ENCODE results near the gene TMEM203.
"Not testable (repeated sequence)": the region's sequence is repeated elsewhere in the genome, so short reads cannot be mapped to it uniquely, and the experiment has no call there.

The TMEM203 gene, protein sequence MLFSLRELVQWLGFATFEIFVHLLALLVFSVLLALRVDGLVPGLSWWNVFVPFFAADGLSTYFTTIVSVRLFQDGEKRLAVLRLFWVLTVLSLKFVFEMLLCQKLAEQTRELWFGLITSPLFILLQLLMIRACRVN

DNA sequence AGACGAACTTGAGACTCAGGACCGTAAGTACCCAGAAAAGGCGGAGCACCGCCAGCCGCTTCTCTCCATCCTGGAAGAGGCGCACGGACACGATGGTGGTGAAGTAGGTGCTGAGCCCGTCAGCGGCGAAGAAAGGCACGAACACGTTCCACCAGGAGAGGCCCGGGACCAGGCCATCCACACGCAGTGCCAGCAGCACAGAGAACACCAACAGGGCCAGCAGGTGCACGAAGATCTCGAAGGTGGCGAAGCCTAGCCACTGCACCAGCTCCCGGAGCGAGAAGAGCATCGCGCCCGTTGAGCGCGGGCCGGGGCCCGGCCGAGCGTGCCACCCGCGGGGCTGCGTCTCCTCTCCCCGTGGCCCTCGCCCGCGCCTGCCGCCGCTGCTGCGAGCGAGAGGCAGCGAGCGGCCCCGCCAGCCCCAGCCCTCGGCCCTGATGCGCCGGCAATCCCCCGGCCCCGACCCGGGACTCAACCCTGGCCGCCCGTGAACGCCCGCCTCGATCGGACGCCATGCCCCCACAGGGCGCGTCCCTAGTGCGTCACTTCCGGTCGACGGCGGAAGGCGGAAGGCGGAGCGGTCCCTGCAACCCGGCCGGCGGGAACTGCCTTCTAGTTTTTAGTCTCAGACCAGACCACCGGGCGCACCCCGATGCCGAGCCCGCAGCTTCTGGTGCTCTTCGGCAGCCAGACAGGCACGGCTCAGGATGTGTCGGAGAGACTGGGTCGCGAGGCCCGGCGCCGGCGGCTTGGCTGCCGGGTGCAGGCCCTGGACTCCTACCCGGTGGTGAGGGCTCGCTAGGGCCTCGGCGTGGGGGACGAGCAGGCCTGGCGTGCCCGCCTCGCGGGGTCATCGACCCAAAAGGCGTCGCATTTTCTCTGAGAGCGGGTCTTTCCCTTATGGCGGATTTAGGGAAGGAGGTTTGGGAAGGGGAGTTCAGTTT is at the start of gene TMEM203, which contains the start of gene NDOR1:
TMEM203 (minus strand) TSS at position 523 of the 944 bp plus-strand sequence; CDS start at position 289, 234 bp downstream.
NDOR1 (plus strand) TSS at position 575 of the 944 bp plus-strand sequence; CDS start at position 653, 78 bp downstream.
- peak within 1 kb of the TSS; percentile 57 for H3K27ac ChIP-seq
- DNase-seq (ENCODE audit: low read depth, low spot score) = peak; percentile 36

DNA sequence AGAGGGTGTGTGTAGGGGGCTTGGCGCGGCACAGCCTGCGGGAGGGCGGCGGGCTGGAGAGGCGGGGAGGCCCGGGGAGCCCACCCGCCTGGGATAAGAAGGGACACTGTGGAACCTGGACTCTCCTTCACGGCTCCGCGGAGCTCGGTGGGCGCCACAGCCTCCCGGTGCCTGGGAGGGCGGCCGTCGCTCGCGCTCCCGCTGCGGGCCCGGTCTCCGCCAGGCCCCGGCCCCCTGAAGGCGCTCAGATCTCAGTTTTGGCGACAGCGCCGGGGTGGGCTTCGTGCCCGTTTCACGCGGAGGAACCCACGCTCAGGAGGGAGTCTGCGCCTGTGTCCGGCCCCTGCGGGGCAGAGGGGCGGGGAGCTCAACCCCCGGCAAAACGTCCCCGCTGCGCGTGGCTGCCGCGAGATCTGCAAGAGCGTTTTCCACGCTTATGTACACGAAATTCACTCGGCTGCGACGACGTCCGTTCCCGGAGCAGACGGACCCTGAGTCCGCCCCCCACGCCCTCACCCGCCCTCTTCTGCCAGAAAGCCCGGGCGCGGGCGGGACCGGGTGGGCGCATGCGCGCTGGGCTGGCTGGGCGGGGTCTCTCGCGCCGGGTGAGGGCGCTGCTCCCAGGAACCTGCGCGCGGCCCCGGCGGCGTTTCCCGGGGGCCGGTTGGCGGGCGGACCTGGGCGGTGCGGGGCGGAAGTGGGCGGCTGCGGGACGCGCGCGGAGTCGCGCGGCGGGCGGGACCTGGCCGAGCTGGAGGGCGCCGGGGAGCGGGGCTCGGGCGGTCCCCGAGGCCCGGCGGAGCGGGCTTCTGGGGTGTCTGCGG is 49.4 kb upstream of the TMEM203 start, which contains the start of gene NELFB:
NELFB (plus strand) TSS at position 704 of the 824 bp plus-strand sequence.
- no peak for DNase-seq (ENCODE audit: low read depth, low spot score)
- H3K27ac ChIP-seq = peak within 1 kb of the TSS; percentile 53

DNA sequence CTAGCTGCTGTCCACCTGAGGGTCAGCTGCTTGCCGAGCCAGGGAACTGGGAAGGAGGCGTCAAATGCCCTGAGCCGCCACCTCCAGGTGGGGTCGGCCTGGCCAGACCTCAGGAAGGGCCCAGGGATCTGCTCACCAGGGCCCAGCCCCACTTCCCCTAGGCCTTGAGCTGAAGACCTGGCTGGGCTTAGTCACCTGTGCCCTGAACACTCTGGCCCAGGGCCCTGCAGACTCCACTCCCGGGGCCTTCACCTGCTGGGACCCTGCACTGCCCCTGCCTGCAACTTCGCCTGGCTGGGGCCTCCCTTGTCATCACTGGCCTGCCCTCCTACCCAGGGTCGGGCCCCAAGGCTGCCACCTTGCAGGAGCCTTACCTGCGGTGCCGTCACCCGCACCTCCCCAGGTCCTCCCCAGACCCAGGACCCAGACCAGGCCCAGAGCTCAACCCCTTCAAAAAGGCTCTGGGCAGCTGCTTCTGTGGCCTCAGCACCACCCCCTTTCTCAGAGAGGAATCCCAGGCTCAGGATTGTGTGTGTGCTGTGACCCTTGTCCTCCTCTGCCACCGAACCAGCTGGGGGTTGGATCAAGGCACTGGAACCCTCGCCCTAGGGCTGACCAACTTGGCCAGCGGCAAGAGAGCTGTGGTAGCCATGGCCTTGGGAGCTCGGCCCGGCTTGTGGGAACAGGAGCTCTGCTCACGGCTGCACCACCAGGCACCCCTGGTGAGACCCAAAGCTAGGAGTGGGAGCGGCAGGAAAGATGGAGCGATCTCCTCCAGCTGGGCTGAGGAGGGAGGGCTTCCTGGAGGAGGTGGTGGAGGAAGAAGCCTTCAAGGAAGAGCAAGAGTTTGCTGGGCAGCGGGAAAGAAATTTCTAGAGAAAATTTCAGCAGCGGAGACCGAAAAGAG is 48.5 kb upstream of the TMEM203 start:
- H3K27ac ChIP-seq = no peak overlapping the region
- DNase-seq (ENCODE audit: low read depth, low spot score) = no peak

DNA sequence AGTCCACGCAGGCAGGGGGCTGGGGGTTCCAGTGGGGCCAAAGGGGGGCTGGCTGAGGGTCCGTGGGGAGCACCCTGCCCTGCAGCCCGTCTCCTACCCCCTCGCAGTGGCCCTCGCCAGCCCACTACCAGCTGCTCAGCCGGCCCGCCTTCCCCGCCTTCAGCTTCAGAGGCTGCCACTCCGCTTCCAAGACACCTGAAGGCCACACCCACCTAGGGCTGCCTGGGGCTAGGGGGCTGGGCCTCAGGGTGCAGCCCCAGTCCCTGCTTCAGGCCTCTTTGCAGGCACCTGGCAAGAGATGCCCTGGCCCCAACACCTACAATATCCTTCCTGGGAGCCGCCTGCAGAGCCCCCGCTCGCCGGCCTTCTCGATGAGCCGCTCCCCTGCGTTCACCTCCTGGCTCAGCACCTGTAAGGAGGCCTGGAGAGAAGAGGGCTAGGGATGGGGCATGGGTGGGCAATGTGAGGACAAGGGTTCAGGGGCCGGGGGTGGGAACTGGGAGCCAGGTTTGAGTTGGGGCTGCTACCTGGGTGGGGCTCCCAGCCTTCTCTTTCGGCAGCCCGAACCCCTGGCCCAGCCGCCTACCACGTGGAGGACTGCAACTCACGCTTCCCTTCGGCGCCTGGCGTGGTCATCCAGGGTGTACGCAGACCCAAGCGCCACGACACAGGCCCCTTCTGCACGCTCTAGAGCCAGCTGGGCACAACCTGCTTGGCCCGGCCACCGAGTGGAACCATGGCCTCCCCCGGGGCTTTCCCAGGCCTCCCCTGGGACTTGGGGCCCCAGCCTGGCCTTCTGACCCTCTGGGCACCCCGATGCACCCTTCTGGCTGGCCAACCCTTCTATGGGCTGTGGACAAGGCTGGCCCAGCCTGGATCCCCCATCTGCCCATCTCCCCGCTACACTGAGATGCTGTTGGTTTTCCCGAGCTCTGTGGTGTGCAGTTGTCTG is 47.4 kb upstream of the TMEM203 start:
- H3K27ac ChIP-seq = no peak overlapping the region
- no peak for DNase-seq (ENCODE audit: low read depth, low spot score)

DNA sequence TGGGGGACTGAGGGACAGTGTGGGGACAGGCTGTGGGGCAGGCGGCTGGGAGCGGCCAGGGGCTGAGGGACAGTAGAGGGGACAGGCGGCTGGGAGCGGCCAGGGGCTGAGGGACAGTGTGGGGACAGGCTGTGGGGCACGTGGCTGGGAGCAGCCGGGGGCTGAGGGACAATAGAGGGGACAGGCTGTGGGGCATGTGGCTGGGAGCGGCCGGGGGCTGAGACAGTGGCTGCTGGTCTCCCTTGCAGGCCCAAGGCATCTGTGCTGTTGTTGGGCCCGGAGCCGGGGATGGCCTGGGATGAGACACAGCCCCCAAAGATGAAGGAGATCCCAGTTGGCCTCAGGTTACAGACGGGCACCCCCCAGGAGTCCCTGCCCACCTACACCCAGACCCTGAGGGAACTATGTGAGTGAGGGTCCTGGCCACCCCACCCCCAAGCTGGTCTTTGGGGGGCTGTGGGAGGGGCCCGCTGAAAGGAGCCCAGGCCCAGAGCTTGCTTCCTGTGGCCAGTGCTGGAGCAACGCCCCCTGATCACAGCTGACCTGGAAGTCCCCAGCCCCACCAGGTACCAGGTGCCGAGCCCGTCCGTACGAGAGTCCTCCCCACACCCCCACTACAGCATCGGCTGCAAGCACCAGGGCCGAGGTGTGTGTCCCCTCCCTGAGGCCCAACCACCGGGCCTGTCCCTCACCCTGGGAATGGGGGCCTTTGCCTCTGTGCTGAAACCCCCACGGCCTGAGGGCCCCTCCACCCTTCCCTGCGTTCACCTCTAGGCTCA is 46.2 kb upstream of the TMEM203 start:
- DNase-seq (ENCODE audit: low read depth, low spot score) = no peak
- no peak overlapping the region for H3K27ac ChIP-seq

DNA sequence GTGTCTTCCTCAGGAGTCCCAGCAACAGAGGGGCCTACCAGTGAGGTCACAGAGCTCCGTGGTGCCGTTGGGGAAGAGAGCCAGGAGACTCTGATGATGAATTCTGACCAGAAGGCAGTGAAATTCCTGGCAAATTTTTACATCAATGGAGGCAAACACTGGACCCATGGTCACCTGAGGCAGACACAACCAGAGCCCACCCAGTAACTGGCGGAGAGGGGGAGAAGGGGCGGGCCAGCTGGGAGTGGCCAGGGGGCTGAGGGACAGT is 45.7 kb upstream of the TMEM203 start, which contains the start of gene STPG3:
STPG3 (plus strand) TSS at position 93 of the 268 bp plus-strand sequence; CDS start at position 94, 1 bp downstream.
- no peak within 1 kb of the TSS for H3K27ac ChIP-seq
- no peak for DNase-seq (ENCODE audit: low read depth, low spot score)

DNA sequence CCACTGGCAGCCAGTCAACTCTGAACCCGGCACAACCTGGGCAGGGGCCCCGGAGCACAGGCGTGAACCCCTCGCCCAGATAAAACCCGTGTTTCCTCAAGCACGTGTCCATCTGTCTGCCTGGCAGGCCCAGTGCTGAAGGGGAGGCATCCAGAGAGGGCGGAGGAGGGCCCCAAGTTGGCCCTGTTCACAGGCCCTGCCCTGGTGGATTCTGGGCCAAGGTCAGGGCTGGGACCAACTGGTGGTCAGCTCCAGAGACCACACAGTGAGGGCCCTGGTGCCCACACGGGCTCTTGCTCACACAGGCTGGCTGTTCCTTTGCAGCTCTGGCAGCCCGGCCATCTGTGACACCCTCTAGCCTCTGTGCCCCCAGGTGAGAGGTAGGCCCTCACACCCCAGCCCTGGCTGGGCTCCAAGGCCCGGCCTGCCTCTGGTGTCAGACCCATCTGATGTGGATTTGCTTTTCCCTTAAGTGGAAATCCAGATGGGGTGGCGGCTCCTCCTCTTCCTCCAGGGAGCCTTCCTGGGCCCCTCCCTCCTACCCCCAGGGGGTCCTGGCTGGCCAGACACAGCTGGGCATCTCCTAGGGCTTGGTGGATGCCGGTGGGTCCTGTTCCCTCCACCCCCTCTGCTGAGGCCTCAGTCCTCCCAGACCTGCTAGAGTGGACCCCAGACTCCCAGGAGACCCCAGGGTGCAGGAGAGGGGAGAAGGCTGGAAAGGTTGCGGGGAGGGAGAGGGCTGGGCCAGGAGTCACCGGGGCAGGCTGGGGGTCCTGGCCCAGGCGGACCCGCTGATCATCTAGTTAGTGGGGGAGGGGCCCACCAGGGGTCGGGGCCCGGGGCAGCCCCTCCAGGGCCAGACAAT is 45.1 kb upstream of the TMEM203 start:
- no peak overlapping the region for H3K27ac ChIP-seq
- DNase-seq (ENCODE audit: low read depth, low spot score) = no peak

DNA sequence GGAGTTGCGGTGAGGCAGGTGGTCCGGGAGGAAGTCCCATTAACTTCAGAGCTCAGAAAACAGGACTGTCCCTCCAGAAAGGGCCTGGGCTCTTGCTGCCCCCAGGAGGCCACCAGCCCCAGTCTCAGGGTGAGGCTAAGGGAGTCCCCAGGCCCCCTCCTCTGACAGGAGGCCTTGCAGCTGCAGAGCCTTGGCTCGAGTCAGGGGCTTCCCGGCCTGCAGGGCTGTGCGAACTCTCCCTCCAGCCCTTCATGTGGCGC is 42.4 kb upstream of the TMEM203 start:
- no peak overlapping the region for H3K27ac ChIP-seq
- DNase-seq (ENCODE audit: low read depth, low spot score) = no peak

DNA sequence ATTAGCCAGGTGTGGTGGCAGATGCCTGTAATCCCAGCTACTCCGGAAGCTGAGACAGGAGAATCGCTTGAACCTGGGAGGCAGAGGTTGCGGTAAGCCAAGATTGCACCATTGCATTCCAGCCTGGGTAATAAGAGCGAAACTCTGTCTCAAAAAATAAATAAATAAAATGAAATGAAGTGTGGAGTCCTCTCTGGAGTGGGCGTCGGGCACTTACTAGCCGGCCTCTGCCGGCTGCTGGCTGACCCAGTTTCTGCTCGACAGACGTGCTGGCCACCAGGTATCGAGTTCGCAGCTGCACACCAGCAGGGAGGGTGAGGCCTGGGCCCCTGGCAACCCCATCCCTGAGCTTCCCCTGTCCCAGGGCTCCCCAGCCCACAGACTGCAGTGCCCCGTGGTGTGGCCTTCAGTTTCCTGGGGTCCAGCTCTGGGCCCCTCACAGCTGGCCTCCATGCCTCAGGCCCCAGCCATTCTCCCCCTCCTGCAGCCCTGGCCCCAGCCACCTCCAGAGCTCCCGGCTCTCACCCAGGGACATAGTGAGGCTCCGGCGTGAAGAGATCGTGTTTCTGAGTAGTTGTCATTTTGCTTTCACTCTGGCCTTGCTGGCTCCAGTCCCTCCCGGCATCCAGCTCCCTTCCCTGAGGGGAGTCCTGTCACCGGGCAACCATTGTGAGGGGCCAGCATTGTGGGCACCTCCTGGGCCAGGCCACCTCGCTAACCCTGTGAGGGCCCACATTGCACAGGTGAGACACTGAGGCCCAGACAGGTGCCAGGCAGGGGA is 41.9 kb upstream of the TMEM203 start:
- no peak overlapping the region for H3K27ac ChIP-seq
- DNase-seq (ENCODE audit: low read depth, low spot score) = no peak

DNA sequence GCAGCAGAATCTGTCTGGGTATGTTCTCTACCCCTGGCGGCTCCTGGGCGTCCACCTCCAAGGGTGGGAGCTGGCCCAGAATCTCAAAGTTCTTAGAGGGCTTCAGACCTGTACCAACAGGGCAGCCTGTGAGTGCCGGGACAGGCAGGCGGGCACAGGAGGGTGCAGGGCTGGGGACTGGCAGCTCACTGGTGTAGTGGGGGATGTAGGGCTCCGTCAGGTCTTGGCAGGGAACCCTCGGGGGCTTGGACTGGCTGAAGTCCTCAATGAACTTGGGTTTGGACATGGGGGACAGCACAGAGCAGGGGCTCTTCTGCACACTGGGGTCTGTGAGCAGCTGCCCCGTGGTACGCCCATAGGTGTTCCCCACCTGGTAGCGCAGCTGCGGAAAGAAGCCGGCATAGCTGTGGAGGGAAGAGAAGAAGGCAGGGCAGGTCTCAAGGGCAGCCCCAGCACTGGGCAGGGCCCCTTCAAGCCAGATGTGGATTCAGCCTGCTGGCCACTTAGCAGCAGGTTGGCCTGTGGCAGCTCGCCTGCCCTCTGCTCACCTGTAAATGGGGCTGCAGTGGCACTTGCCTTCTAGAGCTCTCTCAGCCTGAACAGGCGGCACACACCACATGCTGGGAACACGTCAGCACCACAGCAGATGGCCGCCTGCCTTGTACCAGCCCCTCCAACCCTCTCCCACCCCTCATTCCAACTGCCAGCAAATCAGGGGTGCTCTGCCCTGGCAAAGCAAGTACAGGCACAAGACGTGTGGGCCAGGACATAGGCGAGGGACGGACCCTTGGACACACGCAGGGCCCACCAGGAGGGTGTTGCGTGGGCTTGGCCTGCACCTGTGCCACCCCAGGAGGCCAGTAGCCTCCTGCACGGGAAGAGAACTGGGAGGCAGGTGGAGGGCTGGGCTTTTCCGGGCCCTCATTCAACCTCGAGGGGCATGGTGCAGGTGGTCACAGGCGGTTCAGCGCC is 40.3 kb upstream of the TMEM203 start:
- DNase-seq (ENCODE audit: low read depth, low spot score) = no peak
- no peak overlapping the region for H3K27ac ChIP-seq

DNA sequence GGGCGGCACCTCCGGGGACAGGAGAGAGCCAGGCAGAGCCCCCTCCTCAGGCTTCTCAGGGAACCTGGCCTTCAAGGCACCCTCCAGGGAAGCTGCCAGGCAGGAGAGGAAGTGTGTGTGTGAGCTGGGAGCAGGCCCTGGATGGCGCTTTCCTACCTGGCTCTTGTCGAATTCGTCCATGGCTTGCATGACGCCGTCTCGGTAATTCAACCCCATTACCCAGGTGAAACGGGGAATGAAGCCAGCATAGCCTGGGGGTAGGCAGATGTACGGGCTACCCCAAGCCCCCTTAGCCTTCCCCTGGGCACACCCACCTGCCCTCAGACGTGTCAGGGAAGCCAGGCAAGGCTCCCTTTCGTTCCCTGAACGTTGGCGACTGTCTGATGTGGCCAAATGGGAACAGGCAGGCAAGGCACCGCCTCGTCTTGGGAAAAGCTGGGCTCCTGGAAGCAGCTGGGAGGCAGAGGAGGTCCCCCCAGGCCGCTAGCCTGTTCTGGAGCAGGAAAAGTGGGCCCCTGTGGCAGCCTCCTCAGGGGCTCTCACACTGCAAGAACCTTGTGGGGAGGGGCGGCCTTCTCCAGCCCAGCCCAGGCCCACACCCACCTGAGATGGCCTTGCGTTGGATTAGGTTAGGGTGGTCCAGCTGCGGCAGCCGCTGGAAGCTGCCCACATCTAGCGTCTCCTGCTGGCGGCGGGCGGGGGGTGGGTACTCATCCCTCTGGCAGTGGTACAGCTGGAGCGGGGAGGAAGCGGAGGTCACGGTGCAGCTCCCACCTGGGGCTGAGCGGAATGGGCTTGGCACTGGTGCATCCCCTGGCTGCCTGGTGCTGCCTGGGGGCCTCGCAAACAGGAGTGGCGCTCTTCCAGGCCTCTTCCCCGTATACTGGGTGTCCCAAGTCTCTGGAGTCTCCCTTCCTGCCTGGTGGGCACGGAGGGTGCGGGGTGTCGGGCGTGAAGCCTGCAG is 39.3 kb upstream of the TMEM203 start:
- peak overlapping the region; percentile 97 for H3K27ac ChIP-seq
- no peak for DNase-seq (ENCODE audit: low read depth, low spot score)

DNA sequence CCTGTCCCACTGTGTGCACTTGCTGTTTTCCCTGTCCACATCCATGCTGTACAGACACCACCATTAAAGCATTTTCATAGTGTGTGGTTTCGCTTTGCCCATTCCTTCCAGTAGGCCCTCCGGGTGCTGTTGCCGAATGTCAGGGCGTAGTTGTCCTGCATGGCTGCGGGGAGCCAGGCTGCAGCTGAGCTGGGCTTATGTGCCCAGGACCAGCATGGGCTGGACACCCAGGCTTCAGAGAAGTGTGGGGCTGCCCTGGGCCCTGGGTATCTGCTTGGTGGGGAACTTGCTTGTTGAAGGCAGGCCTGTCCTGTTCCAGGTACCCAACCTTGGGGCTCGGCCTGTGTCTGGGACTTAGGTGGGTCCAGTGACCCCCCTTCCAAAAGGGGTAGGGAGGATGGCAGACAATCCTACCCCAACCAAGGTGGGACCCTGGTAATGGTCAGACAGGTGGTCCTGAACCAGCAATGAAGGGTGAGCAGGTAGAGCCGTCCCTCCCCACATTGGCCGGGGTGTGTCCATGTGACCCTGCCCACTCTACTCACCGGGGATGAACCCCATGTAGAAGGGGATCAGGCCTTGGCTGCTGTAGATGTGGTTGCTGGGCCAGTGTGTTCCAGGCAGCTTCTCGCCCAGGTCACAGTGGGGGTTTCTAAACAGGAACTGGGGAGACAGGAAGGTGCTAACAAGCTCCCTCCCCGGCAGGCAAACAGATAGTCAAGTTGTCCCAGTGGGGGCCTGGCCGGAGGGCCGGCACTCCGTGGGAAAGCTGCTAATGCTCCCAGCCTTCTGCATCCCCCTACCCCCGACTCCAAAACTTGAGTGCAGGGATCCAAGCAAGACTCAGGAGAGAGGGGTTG is 38.4 kb upstream of the TMEM203 start:
- no peak for DNase-seq (ENCODE audit: low read depth, low spot score)
- peak overlapping the region; percentile 97 for H3K27ac ChIP-seq

DNA sequence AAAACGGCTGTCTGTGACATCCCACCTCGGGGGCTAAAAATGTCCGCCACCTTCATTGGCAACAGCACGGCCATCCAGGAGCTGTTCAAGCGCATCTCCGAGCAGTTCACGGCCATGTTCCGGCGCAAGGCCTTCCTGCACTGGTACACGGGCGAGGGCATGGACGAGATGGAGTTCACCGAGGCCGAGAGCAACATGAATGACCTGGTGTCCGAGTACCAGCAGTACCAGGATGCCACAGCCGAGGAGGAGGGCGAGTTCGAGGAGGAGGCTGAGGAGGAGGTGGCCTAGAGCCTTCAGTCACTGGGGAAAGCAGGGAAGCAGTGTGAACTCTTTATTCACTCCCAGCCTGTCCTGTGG is 37.8 kb upstream of the TMEM203 start:
- peak overlapping the region; percentile 97 for H3K27ac ChIP-seq
- not testable (repeated sequence) for DNase-seq (ENCODE audit: low read depth, low spot score)
